ENCODE measurements around the gene ANO10. TPM values are rescaled to one million over a fixed set of nuclear protein-coding genes. Genes with fewer than 3 reads are reported as not detected.
A peak's percentile ranks its signal among the peaks of the same experiment; 100 is the strongest.

Gene ANO10
- total RNA-seq, 3 donors from 2014 or later: 27.4 to 31.8 (median 28.5) TPM

GRCh38 chr3:43423639-43424038, 198.2 kb downstream of the ANO10 start:
- Histone ChIP-seq H3K4me1 (no peaks in the 10 kb centered on the region), H3K9me3 (no peaks in the 10 kb centered on the region), H3K27me3 (no peaks in the 10 kb centered on the region), H3K4me3 (no peak overlapping the region), H3K36me3 (no peaks in the 10 kb centered on the region), H3K27ac (no peak overlapping the region)
- no peak for TF ChIP-seq CTCF (IDR thresholded peaks at IDR 0.05)
- no peak for TF ChIP-seq POLR2AphosphoS5 (IDR thresholded peaks at IDR 0.05)
- TF ChIP-seq POLR2A (IDR thresholded peaks at IDR 0.05): no peak
- intact Hi-C loops (cut with DNase I; ENCODE audit: low total_unique reads): no loop called here
- DNase-seq (ENCODE audit: low spot score in 2 of 2): no peak

GRCh38 chr3:43423142-43423541, 198.7 kb downstream of the ANO10 start:
- no peaks in the 10 kb centered on the region for H3K27me3 ChIP-seq
- TF ChIP-seq POLR2AphosphoS5 (IDR thresholded peaks at IDR 0.05) (peak in 1 of 3 donors; percentile 22), POLR2A (IDR thresholded peaks at IDR 0.05) (no peak), CTCF (IDR thresholded peaks at IDR 0.05) (no peak)
- H3K9me3 ChIP-seq: no peaks in the 10 kb centered on the region
- intact Hi-C loops (cut with DNase I; ENCODE audit: low total_unique reads): no loop called here
- H3K27ac ChIP-seq: no peak overlapping the region
- no peaks in the 10 kb centered on the region for H3K36me3 ChIP-seq
- H3K4me3 ChIP-seq: no peak overlapping the region
- DNase-seq (ENCODE audit: low spot score in 2 of 2): no peak
- H3K4me1 ChIP-seq: no peaks in the 10 kb centered on the region

GRCh38 chr3:43418601-43419272, 203.1 kb downstream of the ANO10 start:
- intact Hi-C loops (cut with DNase I; ENCODE audit: low total_unique reads): no loop called here
- TF ChIP-seq POLR2A (IDR thresholded peaks at IDR 0.05): no peak
- no peak for TF ChIP-seq POLR2AphosphoS5 (IDR thresholded peaks at IDR 0.05)
- TF ChIP-seq CTCF (IDR thresholded peaks at IDR 0.05): no peak
- H3K9me3 ChIP-seq: no peaks in the 10 kb centered on the region
- H3K4me3 ChIP-seq: no peak overlapping the region
- H3K27ac ChIP-seq: peak overlapping the region in 1 of 2 donors; percentile 40
- H3K27me3 ChIP-seq: no peaks in the 10 kb centered on the region
- H3K4me1 ChIP-seq: no peaks in the 10 kb centered on the region
- H3K36me3 ChIP-seq: no peaks in the 10 kb centered on the region
- DNase-seq (ENCODE audit: low spot score in 2 of 2): no peak

- Histone ChIP-seq H3K27ac (no peak overlapping the region), H3K36me3 (no peaks in the 10 kb centered on the region), H3K9me3 (no peaks in the 10 kb centered on the region), H3K27me3 (no peaks in the 10 kb centered on the region), H3K4me1 (no peaks in the 10 kb centered on the region), H3K4me3 (no peak overlapping the region)
- intact Hi-C loops (cut with DNase I; ENCODE audit: low total_unique reads): no loop called here
- DNase-seq (ENCODE audit: low spot score in 2 of 2): no peak
- TF ChIP-seq CTCF (IDR thresholded peaks at IDR 0.05) (no peak), POLR2AphosphoS5 (IDR thresholded peaks at IDR 0.05) (no peak), POLR2A (IDR thresholded peaks at IDR 0.05) (no peak)
Measured at GRCh38 chr3:43417133-43417532, 204.7 kb downstream of the ANO10 start.

DNA sequence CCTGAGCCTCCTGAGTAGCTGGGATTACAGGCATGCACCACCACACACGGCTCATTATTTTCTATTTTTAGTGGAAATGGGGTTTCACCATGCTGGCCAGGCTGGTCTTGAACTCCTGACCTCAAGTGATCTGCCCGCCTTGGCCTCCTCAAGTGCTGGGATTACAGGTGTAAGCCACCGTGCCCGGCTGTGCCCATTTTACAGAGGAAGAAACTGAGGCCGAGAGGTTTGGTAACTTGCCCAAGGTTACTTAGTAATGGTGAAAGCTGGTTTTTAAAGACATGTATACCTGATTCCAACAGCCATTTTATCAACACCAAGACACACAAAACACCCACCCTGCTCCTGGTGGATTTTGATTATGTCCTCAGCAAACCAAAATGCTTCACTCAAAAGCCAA, 206.7 kb downstream of the ANO10 start:
- Histone ChIP-seq H3K36me3 (no peaks in the 10 kb centered on the region), H3K27me3 (no peaks in the 10 kb centered on the region), H3K9me3 (no peaks in the 10 kb centered on the region), H3K27ac (no peak overlapping the region), H3K4me3 (no peak overlapping the region), H3K4me1 (no peaks in the 10 kb centered on the region)
- DNase-seq (ENCODE audit: low spot score in 2 of 2): no peak
- intact Hi-C loops (cut with DNase I; ENCODE audit: low total_unique reads): no loop called here
- TF ChIP-seq POLR2A (IDR thresholded peaks at IDR 0.05) (no peak), POLR2AphosphoS5 (IDR thresholded peaks at IDR 0.05) (no peak)
